GM19397 (cell line): ENCODE results near the gene GRIP2.

Source experiments
- ATAC-seq: cut with Tn5 transposase; IDR thresholded peaks from one replicate; pipeline ENCODE4 v1.9.1; 2021; ENCODE audit warnings: mild to moderate bottlenecking, moderate library complexity; ENCODE audit not compliant: unreplicated experiment

The GRIP2 gene

GRCh38 chr3:14539742-14540491 lies at the start of gene GRIP2:
Gene GRIP2 (minus strand): TSS chr3:14540342. CDS start chr3:14540308, 34 bp downstream.
- no peak for ATAC-seq

DNA sequence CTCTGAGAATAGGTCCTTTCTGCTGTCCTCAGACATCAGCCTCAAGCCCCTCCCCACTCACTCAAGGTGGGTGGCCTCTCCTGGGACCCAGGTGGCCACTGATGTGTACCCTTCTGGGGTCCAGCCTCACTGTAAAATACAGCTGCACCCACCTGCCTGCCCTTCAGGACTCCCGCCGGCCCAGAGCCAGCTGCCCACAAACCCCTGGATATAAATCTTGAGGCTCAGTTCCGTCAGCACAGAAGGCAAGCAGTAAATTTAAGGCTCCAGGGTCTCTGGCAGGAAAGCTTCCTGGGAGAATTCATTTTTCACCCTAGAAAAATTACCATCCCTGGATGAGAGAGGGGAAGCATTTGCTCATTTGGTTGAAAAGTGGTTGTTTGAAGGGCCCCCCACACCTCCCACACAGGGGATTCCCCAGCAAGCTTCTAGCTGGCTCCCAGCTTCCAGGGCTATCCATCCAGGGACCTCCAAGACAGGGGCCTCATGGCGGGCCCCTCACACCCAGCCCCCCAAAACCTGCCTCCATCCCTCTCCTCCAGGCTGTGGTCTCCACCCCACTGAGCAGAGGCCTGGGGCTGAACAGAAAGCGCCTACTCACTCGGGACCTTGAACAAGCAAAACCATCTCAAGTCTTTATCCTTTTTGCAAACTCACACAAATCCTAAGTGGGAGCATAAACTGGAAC lies 48.4 kb upstream of the GRIP2 start:
- no peak for ATAC-seq

GRCh38 chr3:14587740-14588360 lies 47.7 kb upstream of the GRIP2 start:
- ATAC-seq, result no peak

DNA sequence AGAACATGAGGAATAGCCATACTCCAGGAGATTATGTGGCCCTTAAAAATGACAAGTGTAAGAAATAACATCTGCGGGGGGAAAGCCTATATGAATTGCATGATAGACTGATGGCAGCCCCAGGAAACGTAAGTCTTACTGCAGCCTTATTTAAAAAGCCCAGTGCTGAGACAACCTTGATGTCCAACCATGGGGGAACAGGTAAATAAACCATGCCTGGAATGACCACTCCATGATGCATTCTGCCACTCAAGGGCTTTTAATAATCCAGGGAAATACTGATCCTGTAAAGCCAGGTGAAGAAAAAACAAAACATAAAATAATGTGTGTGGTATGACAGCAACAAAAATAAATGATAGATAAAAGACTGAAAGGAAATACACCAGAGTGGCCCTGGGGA lies 46.5 kb upstream of the GRIP2 start:
- ATAC-seq, result no peak

GRCh38 chr3:14583548-14584091 lies 43.5 kb upstream of the GRIP2 start:
- no peak for ATAC-seq

- no peak for ATAC-seq
These were observed 41.9 kb upstream of the GRIP2 start for GRCh38 chr3:14582045-14582410.

DNA sequence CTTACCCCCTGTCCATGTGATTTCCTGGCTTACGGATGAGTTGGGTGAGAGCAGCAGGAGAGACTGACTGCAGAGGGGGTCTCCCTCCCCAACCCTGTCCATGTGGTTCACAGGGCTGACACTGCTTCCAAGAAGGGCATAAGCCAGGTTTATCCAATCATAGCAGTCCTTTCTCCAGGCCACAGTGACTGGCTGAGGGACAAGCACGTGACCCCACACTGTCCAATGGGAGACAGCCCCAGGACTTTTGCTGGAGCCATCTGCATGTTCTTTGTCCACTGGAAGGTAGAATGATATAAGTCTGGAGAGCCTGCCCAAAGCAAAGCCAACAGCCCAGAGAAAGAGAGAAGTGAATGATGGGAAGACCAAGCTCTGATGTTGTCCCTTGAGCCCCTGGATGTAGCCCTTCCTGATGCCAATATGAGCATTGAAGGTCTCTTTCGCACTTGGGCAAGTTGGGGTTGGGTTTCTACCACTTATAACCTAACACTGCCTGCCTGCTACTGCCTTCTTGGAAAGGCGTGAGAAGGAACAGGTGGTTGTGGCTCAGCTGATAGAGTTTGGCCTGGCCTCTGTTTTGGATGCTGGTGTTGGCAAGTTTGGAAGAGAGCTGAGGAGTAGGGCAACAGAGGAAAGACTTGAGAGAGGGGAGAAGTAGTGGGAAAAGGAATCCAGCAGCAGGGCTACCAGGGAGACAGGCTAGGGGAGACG lies 41.3 kb upstream of the GRIP2 start:
- ATAC-seq, result no peak

GRCh38 chr3:14577897-14578296 lies 37.8 kb upstream of the GRIP2 start:
- ATAC-seq, result no peak

GRCh38 chr3:14576163-14576562 lies 36.0 kb upstream of the GRIP2 start:
- no peak for ATAC-seq

GRCh38 chr3:14574183-14574582 lies 34.0 kb upstream of the GRIP2 start:
- no peak for ATAC-seq

- no peak for ATAC-seq
These were observed 33.6 kb upstream of the GRIP2 start for GRCh38 chr3:14573706-14574105.

GRCh38 chr3:14570864-14571263 lies 30.7 kb upstream of the GRIP2 start:
- ATAC-seq, result no peak

DNA sequence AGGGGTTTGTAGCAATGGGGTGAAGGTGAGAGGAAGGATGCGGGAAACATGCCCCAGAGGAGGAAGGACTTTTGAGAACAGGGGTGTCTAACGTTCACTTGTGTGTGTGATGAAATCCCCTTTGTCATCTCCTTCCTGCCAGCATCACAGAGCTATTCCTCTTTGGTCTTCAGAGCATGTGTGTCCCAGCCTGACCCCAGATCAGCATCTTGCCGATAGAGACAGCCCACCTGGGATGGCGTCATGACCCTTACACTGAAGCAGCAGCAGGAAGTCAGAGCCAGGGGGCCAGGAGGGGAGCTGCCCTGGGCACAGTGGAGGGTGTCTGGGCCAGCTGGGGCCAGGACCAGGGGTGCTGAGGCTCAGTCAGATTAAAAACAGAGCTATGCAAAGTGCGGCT lies 29.9 kb upstream of the GRIP2 start:
- no peak for ATAC-seq

- ATAC-seq, result no peak
These were observed 29.4 kb upstream of the GRIP2 start for GRCh38 chr3:14569474-14570000.

GRCh38 chr3:14568269-14568668 lies 28.1 kb upstream of the GRIP2 start:
- ATAC-seq, result no peak

GRCh38 chr3:14566812-14567211 lies 26.7 kb upstream of the GRIP2 start:
- no peak for ATAC-seq

GRCh38 chr3:14565868-14566588 lies 25.9 kb upstream of the GRIP2 start:
- no peak for ATAC-seq

- no peak for ATAC-seq
These were observed 24.6 kb upstream of the GRIP2 start for GRCh38 chr3:14564741-14565140.

- ATAC-seq, result no peak
These were observed 23.9 kb upstream of the GRIP2 start for GRCh38 chr3:14563946-14564539.
